ENCODE data around the gene AOAH.
"Not testable (repeated sequence)": the region's sequence is repeated elsewhere in the genome, so short reads cannot be mapped to it uniquely, and the experiment has no call there.

AOAH gene

DNA sequence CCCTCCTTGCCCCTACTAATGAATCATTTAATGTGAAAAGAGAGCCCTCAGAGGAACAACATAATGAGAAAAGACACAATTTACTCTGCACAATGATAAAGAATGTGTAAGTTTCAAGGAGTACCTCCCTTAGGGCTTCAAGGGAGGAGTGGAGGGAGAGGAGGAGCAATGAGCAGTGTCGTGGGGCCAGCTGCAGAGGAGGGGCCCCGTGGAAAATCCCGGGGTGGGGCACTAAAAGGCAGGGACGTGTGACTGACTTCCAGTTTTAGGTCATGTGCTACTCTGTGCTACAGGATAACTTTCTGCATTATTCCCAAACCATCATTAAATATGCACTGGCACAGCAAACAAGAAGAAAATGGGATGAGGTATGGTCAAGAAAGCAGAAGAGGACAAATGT is 226.5 kb downstream of the AOAH start:
- DNase-seq: no peak

DNA sequence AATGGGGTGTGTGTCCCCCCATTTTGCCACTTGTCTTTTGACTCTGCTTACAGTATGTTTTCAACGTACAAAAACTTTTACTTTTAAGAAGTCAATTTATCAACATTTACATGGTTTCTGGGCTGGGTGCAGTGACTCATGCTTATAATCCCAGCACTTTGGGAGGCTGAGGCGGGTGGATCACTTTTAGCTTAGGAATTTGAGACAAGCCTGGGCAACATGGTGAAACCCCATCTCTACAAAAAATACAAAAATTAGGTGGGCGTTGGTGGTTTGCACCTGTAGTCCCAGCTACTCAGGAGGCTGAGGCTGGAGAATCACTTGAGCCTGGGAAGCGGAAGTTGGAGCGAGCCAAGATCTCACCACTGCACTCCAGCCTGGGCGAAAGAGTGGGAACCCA is 227.1 kb downstream of the AOAH start:
- DNase-seq: not testable (repeated sequence)

- DNase-seq: no peak
Observed at GRCh38 chr7:36496576-36496975, 227.7 kb downstream of the AOAH start.

DNA sequence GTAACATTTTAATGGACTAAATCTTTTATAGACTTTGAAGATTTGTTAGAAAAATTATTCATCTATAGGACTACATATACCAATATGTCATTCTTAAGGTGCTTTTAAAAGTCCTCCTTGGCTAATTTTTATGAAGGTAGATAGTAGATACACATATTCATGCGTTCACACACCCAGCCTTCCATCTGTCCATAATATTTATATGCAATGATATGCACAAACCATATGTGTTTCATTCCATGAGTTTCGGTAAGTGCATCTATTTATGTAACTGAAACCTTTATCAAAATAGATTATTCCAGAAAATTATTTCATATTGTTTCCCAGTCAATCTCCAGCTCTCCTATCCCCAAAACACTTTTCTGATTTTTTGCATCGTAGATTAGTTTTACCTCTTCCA is 233.0 kb downstream of the AOAH start:
- DNase-seq: no peak

DNA sequence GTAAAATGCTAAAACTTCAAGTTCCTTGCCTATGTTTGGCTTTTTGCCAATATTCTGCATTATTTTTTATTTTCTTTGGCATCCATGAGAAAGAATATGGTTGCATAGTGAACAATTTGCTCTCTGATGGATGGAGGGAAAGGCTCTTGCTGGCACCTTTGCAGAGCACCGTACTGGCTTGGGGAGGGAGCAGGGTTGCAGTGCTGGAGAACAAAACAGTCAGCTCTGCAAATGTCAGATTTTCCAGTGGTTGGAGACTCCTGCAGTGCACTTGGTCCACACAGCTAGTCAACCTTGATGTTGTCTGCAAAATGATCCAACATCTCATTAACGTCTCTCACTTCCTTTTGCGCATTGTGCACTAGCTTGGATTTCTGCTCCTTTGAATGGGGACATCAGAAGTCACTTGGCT is 233.9 kb downstream of the AOAH start:
- no peak for DNase-seq

DNA sequence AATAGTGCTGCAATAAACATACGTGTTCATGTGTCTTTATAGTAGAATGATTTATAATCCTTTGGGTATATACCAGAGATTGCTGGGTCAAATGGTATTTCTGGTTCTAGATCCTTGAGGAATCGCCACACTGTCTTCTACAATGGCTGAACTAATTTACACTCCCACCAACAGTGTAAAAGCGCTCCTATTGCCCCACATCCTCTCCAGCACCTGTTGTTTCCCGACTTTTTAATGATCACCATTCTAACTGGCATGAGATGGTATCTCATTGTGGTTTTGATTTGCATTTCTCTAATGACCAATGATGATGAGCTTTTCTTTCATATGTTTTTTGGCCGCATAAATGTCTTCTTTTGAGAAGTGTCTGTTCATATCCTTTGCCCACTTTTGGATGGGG is 235.6 kb downstream of the AOAH start:
- DNase-seq: not testable (repeated sequence)

- DNase-seq: peak in 1 of 2 donors; percentile 71
Observed at GRCh38 chr7:36487756-36488336, 236.4 kb downstream of the AOAH start.

GRCh38 chr7:36486336-36486735 is 238.0 kb downstream of the AOAH start:
- DNase-seq: no peak

DNA sequence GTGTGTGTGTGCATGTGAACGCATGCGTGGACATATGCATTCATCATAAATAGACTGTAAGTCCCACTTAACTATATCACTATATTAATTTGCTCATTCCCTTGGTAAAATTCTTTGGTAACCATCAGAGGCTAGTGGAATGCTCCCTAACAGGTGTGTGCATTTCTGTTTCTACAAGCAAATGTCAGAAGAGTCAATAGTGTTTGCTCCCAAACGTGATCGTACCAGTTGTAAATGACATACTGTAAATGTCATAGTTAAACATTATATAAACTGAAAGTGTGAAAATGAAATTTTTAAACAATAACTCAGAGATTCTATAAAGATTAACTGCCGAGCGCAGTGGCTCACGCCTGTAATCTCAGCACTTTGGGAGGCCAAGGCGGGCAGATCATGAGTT is 240.0 kb downstream of the AOAH start:
- no peak for DNase-seq

- not testable (repeated sequence) for DNase-seq
Observed at GRCh38 chr7:36483853-36484252, 240.4 kb downstream of the AOAH start.

GRCh38 chr7:36478745-36479144 is 245.5 kb downstream of the AOAH start:
- no peak for DNase-seq

GRCh38 chr7:36475381-36475780 is 248.9 kb downstream of the AOAH start:
- DNase-seq: no peak

DNA sequence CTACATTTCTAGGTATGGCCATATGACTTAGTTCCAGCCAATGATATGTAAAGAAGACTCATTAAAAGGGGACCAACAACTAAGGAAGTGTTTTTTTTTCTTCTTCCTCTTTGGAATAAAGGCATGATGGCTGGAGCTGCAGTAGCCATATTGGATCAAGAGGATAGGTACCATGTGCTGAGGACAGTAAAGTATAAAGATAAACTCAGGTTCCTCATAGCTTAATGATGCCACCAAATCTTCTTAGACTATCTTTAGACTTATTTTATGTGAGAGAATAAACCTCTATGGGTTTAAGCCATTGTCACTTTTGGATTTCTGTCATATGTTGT is 249.3 kb downstream of the AOAH start:
- peak in 1 of 2 donors; percentile 36 for DNase-seq

- peak in 1 of 2 donors; percentile 98 for DNase-seq
Observed at GRCh38 chr7:36474283-36475010, 249.8 kb downstream of the AOAH start.

DNA sequence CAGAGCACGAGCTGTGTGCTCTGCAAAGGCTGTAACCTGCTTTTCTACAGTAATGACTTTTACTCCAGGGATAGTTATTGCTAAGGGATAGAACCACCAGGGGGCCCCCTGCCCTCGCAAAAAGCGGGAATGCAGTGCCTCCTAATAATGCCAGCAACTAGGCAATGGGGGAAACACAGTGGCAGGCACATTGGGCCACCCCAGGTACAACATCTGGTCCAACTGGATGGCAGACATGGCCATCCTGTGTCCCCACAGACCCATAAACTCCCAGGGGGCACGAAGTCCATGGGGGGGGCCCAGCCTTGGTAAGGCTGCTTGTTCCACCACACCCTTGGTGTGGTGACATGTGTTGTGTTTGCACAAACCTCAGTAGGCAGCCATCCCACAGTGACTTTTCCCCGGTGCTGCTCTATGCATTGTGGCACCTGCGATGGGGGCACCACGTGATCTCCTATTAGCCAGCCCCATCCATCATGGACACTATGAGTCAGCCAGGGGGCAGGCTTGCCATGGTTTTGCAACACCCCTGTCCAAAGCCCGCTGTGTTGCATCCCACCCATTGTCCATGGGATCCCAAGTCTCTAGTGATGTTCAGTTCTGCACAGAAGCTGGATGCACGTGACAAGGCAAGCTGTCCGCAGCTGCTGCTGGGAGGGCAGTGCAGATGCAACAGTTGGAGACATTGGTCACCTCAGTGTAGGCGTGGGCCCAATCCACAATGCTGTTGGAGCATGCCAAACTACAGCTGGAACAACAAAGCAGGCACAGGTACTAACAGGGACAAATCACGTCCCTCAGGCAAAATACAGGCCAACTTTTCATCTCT is 250.6 kb downstream of the AOAH start:
- no peak for DNase-seq

DNA sequence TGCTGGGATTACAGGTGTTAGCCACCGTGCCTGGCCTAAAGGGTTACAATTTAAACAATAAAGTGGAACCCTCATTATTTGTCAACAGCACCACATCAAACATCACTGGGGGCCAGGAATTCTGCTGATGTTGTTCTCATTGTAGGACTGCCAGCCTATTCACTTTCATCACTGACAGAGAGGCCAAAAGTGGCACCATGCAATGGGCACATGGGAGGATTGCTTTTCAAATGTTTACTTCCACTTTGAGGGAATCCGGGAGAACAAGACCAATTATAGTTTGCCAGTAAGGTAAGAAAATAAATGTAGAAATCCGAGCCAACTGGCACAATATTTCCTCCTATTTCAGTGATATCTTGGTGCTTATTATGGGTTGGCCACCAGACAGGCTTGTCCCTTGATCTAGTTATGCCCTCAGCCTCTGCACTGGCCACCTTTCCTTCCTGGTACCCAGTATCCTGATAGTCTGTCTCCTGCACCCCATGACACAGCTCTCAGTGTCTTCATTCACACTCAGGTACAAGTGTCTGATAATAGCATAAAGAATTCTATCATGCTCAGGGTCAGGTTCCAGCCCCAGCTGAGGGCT is 252.1 kb downstream of the AOAH start:
- DNase-seq: no peak

DNA sequence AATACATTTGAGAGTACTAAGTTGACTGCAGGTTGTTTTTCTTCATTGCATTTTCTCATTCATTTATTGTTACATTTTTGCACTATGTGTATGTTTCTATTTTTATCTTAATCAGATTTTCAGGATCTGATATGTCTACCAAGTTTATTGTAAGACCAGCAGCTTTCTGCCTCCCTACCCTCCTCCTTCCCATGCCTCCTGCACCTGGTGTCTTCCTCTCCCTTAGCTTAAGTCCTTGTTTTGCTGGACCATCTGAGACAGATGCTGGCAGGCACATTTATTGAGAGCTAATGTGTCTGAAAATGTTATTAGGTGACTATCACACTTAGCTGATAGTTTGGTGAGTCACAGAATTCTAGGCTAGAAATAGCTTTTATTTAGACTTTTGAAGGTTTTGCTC is 255.1 kb downstream of the AOAH start:
- no peak for DNase-seq

DNA sequence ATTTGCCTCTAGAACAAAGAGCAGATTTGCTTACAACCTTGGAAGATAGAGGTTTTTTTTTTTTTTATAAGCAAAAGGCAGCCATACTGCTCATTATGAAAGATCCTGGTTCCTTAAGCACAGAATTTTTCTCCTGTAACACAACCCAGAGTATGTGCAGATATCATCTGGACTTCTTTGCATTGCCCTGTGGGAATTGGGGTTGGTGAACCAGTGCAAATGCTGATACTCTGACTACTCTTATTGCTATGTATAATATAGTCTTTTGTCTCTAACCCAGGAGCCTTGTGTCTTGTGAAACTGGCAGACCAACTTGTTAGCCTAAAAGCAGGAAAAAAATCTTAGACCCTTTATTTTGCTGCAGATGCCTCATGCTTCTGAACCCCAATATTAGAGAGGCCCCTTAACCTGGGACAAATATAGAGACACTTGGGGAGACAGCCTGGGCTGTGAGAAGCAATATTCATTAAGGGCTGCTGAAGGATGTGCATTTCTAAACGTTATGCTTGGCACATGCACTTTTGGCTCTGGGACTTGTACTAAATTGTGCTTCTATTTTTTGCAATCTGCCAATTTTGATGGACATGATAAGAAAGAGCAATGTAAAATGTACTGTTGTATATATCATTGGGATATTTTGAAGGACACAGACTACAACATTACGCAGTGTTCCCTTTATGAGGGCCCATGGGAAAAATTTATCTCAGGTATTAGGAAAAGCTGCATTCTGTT is 255.8 kb downstream of the AOAH start:
- no peak for DNase-seq

DNA sequence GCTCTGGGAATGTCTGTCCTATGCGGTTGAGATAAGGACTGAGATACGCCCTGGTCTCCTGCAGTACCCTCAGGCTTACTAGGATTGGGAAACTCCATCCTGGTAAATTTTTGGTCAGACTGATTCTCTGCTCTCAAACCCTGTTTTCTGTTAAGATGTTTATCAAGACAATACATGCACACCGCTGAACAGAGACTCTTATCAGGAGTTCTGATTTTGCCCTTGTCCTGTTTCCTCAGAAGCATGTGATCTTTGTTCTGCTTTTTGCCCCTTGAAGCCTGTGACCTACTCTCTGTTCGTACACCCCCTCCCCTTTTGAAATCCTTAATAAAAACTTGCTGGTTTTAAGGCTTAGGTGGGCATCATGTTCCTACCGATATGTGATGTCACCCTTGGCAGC is 258.3 kb downstream of the AOAH start:
- not testable (repeated sequence) for DNase-seq

DNA sequence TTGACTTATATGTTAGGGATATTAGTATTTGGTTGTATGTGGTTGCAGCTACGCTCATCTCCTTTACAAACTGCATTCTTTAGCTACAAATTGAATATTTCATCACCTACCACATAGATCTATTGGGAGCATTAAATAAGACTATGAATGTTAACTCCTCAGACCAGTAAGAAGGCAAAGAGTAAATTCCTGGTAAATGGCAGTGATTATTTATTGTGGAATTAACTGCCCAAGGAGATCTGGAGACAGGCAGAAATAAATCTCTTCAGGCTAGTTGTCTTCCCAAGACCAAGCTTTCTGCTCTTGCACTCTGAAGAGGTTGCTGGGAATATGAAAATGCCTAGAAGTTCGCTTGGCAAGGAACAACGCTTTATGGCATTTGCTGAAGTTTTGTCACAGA is 260.0 kb downstream of the AOAH start:
- DNase-seq: no peak
